Trophoblast cell (in vitro differentiated cells and primary cell): ENCODE measurements around the gene NCAM1.

Experiments used
- DNase-seq, 2 donors: peaks; one replicate each; pipeline ENCODE4 v3.0.0-alpha.2; 2016
- H2AFZ ChIP-seq: 2 replicates; pipeline ENCODE4 v1.6.1; 2013; ENCODE audit warnings: low read length, moderate library complexity, mild to moderate bottlenecking; ENCODE audit not compliant: insufficient read depth, poor library complexity
- H2AK5ac ChIP-seq: 2 replicates; pipeline ENCODE4 v1.6.1; 2013; ENCODE audit warnings: mild to moderate bottlenecking, low read length
- H2BK120ac ChIP-seq: 2 replicates; pipeline ENCODE4 v1.6.1; 2013; ENCODE audit warnings: low read length, mild to moderate bottlenecking, moderate library complexity; ENCODE audit not compliant: insufficient read depth, poor library complexity
- H2BK12ac ChIP-seq: 2 replicates; pipeline ENCODE4 v1.6.1; 2013; ENCODE audit warnings: mild to moderate bottlenecking, low read length, moderate library complexity
- H2BK5ac ChIP-seq: 2 replicates; pipeline ENCODE4 v1.6.1; 2013; ENCODE audit warnings: low read length, low read depth, moderate library complexity, mild to moderate bottlenecking; ENCODE audit not compliant: poor library complexity
- H3K14ac ChIP-seq: 2 replicates; pipeline ENCODE4 v1.6.1; 2013; ENCODE audit warnings: mild to moderate bottlenecking, low read length
- H3K18ac ChIP-seq: 2 replicates; pipeline ENCODE4 v1.6.1; 2013; ENCODE audit warnings: mild to moderate bottlenecking, low read length
- H3K23ac ChIP-seq: 2 replicates; pipeline ENCODE4 v1.6.1; 2013; ENCODE audit warnings: low read length
- H3K27ac ChIP-seq: 2 replicates; pipeline ENCODE4 v1.5.1; 2013; ENCODE audit warnings: low read depth, mild to moderate bottlenecking, inconsistent platforms, low read length, moderate library complexity
- H3K27me3 ChIP-seq: 2 replicates; pipeline ENCODE4 v1.6.1; 2013; ENCODE audit warnings: inconsistent platforms, mild to moderate bottlenecking, low read length, moderate library complexity; ENCODE audit not compliant: insufficient read depth
- H3K36me3 ChIP-seq, 2 experiments: 1 replicate in 1 of 2; 2 replicates in 1 of 2; pipeline ENCODE4 v1.6.1; 2013; ENCODE audit warnings: low read length in 2 of 2, mild to moderate bottlenecking in 2 of 2, moderate library complexity in 1 of 2; ENCODE audit not compliant: insufficient read depth in 2 of 2, control insufficient read depth in 1 of 2
- H3K4ac ChIP-seq: 2 replicates; pipeline ENCODE4 v1.6.1; 2013; ENCODE audit warnings: low read depth, mild to moderate bottlenecking, low read length, moderate library complexity
- H3K4me1 ChIP-seq, 2 experiments: 1 replicate in 1 of 2; 2 replicates in 1 of 2; pipeline ENCODE4 v1.6.1; 2013; ENCODE audit warnings: low read length in 2 of 2, mild to moderate bottlenecking in 2 of 2, moderate library complexity in 1 of 2; ENCODE audit not compliant: insufficient read depth in 2 of 2, control insufficient read depth in 1 of 2
- H3K4me2 ChIP-seq: 2 replicates; pipeline ENCODE4 v1.6.1; 2013; ENCODE audit warnings: inconsistent platforms, mild to moderate bottlenecking, low read length, moderate library complexity
- H3K4me3 ChIP-seq: 2 replicates; pipeline ENCODE4 v1.5.1; 2013; ENCODE audit warnings: mild to moderate bottlenecking, low read depth, low read length, inconsistent platforms
- H3K79me1 ChIP-seq: one replicate; pipeline ENCODE4 v1.6.1; 2013; ENCODE audit warnings: low read length
- H3K79me2 ChIP-seq: 2 replicates; pipeline ENCODE4 v1.6.1; 2013; ENCODE audit warnings: low read length, mild to moderate bottlenecking; ENCODE audit not compliant: control insufficient read depth, insufficient read depth, poor library complexity
- H3K9ac ChIP-seq: 2 replicates; pipeline ENCODE4 v1.6.1; 2013; ENCODE audit warnings: mild to moderate bottlenecking, low read length
- H3K9me3 ChIP-seq: 2 replicates; pipeline ENCODE4 v1.6.1; 2013; ENCODE audit warnings: low read depth, mild to moderate bottlenecking, control low read depth, inconsistent platforms, low read length; ENCODE audit not compliant: insufficient read depth
- H4K12ac ChIP-seq: 2 replicates; pipeline ENCODE4 v1.6.1; 2013; ENCODE audit warnings: low read depth, mild to moderate bottlenecking, low read length, moderate library complexity
- H4K8ac ChIP-seq: 2 replicates; pipeline ENCODE4 v1.6.1; 2013; ENCODE audit warnings: low read depth, mild to moderate bottlenecking, low read length, moderate library complexity
- H4K91ac ChIP-seq: one replicate; pipeline ENCODE4 v1.6.1; 2013; ENCODE audit warnings: low read depth, mild to moderate bottlenecking, low read length, moderate library complexity
- WGBS: extraction: QIAGEN DNeasy Blood & Tissue Kit; methylation state at CpG from one replicate; pipeline ENCODE4 v1.1.7; 2013; ENCODE audit warnings: missing lambda C conversion rate; ENCODE audit not compliant: insufficient read length, insufficient coverage; ENCODE audit errors: extremely low coverage; 5-methylcytosine and 5-hydroxymethylcytosine counted together

Gene NCAM1

GRCh38 chr11:113072237-113072858, 111.1 kb downstream of the NCAM1 start:
- no peak for DNase-seq
- H3K79me2 ChIP-seq: no peaks in the 10 kb centered on the region
- no peak overlapping the region for H2AK5ac ChIP-seq
- H3K27me3 ChIP-seq: no peaks in the 10 kb centered on the region
- H3K36me3 ChIP-seq: no peaks in the 10 kb centered on the region
- H3K4me1 ChIP-seq: no peaks in the 10 kb centered on the region
- H3K23ac ChIP-seq: no peak overlapping the region
- no CpG with 5 or more reads among the region's 5 CpGs for WGBS
- no peak overlapping the region for H4K91ac ChIP-seq
- H3K4me3 ChIP-seq: no peak overlapping the region
- H2AFZ ChIP-seq: no peak overlapping the region
- no peak overlapping the region for H3K14ac ChIP-seq
- no peak overlapping the region for H3K9ac ChIP-seq
- H4K8ac ChIP-seq: no peak overlapping the region
- no peaks in the 10 kb centered on the region for H3K79me1 ChIP-seq
- no peak overlapping the region for H3K4ac ChIP-seq
- no peak overlapping the region for H2BK120ac ChIP-seq
- no peaks in the 10 kb centered on the region for H3K9me3 ChIP-seq
- no peak overlapping the region for H2BK12ac ChIP-seq
- no peak overlapping the region for H4K12ac ChIP-seq
- H3K4me2 ChIP-seq: no peak overlapping the region
- H3K27ac ChIP-seq: no peak overlapping the region
- no peak overlapping the region for H2BK5ac ChIP-seq
- no peak overlapping the region for H3K18ac ChIP-seq

DNA sequence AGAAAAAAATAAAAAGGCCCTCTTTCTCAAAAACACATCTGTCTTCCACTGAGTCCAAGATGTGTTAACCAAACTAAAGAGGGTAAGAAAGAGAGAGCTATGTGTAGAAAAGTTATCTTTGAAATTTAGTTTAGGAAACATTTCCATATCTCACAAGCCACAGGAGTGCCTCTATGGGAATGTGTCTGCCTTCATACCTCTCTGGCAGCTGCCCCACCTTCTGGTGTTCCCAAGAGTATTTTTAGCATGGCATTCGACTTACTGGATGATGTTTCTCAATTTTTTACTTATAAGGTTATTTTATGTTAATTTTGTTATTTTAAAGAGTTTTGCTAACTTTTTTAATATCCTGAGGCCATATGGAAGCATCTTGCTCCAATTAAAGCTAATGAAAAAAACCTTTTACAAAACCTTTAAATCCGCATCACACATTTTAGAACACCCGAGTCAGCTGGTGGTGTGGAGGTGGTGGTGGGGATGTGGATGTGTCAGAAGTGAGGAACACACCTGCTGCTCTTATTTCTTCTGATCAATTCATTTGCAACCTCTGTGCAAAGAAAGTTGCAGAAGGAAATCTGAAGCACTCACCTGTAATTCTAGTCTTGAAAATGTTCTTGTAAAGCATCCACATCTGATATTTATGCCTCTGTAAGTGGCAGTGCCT, 112.2 kb downstream of the NCAM1 start:
- no peaks in the 10 kb centered on the region for H3K79me2 ChIP-seq

GRCh38 chr11:113075586-113076095, 114.4 kb downstream of the NCAM1 start:
- no peak overlapping the region for H3K23ac ChIP-seq
- no peak overlapping the region for H2BK5ac ChIP-seq
- no peak overlapping the region for H3K4me3 ChIP-seq
- no peak overlapping the region for H3K27ac ChIP-seq
- H3K9ac ChIP-seq: no peak overlapping the region
- H3K14ac ChIP-seq: no peak overlapping the region
- H2AFZ ChIP-seq: no peak overlapping the region
- no peaks in the 10 kb centered on the region for H3K79me2 ChIP-seq
- no peak overlapping the region for H2BK120ac ChIP-seq
- no peaks in the 10 kb centered on the region for H3K79me1 ChIP-seq
- no peaks in the 10 kb centered on the region for H3K27me3 ChIP-seq
- H3K18ac ChIP-seq: no peak overlapping the region
- no peak overlapping the region for H3K4ac ChIP-seq
- no CpG with 5 or more reads among the region's 1 CpG for WGBS
- DNase-seq: no peak
- no peaks in the 10 kb centered on the region for H3K4me1 ChIP-seq
- no peak overlapping the region for H3K4me2 ChIP-seq
- H3K9me3 ChIP-seq: no peaks in the 10 kb centered on the region
- H4K91ac ChIP-seq: no peak overlapping the region
- no peak overlapping the region for H2AK5ac ChIP-seq
- no peak overlapping the region for H4K12ac ChIP-seq
- H3K36me3 ChIP-seq: no peaks in the 10 kb centered on the region
- no peak overlapping the region for H4K8ac ChIP-seq
- no peak overlapping the region for H2BK12ac ChIP-seq

More for the DNA sequence above, 112.2 kb downstream of the NCAM1 start:
- Histone ChIP-seq H3K4ac (no peak overlapping the region), H3K9me3 (no peaks in the 10 kb centered on the region), H3K79me1 (no peaks in the 10 kb centered on the region), H3K27me3 (no peaks in the 10 kb centered on the region), H3K14ac (no peak overlapping the region), H2BK120ac (no peak overlapping the region), H3K23ac (no peak overlapping the region), H4K12ac (no peak overlapping the region), H4K8ac (no peak overlapping the region), H3K36me3 (no peaks in the 10 kb centered on the region), H2BK12ac (no peak overlapping the region), H3K4me1 (no peaks in the 10 kb centered on the region), H3K27ac (no peak overlapping the region), H4K91ac (no peak overlapping the region), H2AFZ (no peak overlapping the region), H3K18ac (no peak overlapping the region), H2AK5ac (no peak overlapping the region), H2BK5ac (no peak overlapping the region), H3K9ac (no peak overlapping the region), H3K4me2 (no peak overlapping the region), H3K4me3 (no peak overlapping the region)
- WGBS: no CpG with 5 or more reads among the region's 3 CpGs
- DNase-seq: no peak

GRCh38 chr11:113077379-113077778, 116.2 kb downstream of the NCAM1 start:
- no peak overlapping the region for H2AFZ ChIP-seq

More at GRCh38 chr11:113077379-113077778, 116.2 kb downstream of the NCAM1 start:
- DNase-seq: no peak
- no peaks in the 10 kb centered on the region for H3K36me3 ChIP-seq
- H2AK5ac ChIP-seq: no peak overlapping the region
- H3K4me2 ChIP-seq: no peak overlapping the region
- H3K79me1 ChIP-seq: no peaks in the 10 kb centered on the region
- H3K9ac ChIP-seq: no peak overlapping the region
- H4K8ac ChIP-seq: no peak overlapping the region
- no peak overlapping the region for H3K23ac ChIP-seq
- H3K79me2 ChIP-seq: no peaks in the 10 kb centered on the region
- no peak overlapping the region for H4K12ac ChIP-seq
- no peaks in the 10 kb centered on the region for H3K4me1 ChIP-seq
- no peak overlapping the region for H2BK5ac ChIP-seq
- no peak overlapping the region for H3K4ac ChIP-seq
- H3K27ac ChIP-seq: no peak overlapping the region
- no peak overlapping the region for H3K14ac ChIP-seq
- H2BK12ac ChIP-seq: no peak overlapping the region
- no peak overlapping the region for H4K91ac ChIP-seq
- H3K4me3 ChIP-seq: no peak overlapping the region
- H3K9me3 ChIP-seq: peaks cover 1% of the 10 kb centered on the region
- no peak overlapping the region for H3K18ac ChIP-seq
- WGBS: no CpG with 5 or more reads among the region's 6 CpGs
- H2BK120ac ChIP-seq: no peak overlapping the region
- H3K27me3 ChIP-seq: no peaks in the 10 kb centered on the region
